ENCODE measurements around the gene PLCL2. TPM values are rescaled to one million over a fixed set of nuclear protein-coding genes. Genes with fewer than 3 reads are reported as not detected.

The PLCL2 gene
- total RNA-seq, 1 experiment from 2014 or later: 0.92 TPM

- POLR2A ChIA-PET (ENCODE audit: low non-redundant PET): no interaction called here
- H3K27me3 ChIP-seq (replicated peaks; ENCODE audit: insufficient read depth, low read depth, low read length, poor library complexity): peaks cover 5% of the 10 kb centered on the region
- no peak overlapping the region for H3K27ac ChIP-seq (ENCODE audit: low read depth, low read length, poor library complexity, severe bottlenecking)
- H3K4me1 ChIP-seq (ENCODE audit: insufficient read depth, low read length, poor library complexity, severe bottlenecking): no peaks in the 10 kb centered on the region
- no peak for DNase-seq (ENCODE audit: low spot score)
- no peak overlapping the region for H3K4me3 ChIP-seq (ENCODE audit: low read depth, low read length, poor library complexity, severe bottlenecking)
- no TSS peak for BruUV-seq (replicated peaks)
- H3K36me3 ChIP-seq (ENCODE audit: insufficient read depth, low read length, poor library complexity, severe bottlenecking): no peaks in the 10 kb centered on the region
- no peak for TF ChIP-seq CTCF (conservative IDR thresholded peaks at IDR 0.05; ENCODE audit: low read depth, low read length)
- no peak for TF ChIP-seq EZH2 (IDR thresholded peaks at IDR 0.05; ENCODE audit: borderline replicate concordance, low read depth, low read length, poor library complexity, severe bottlenecking)
- intact Hi-C loops (cut with micrococcal nuclease; ENCODE audit: unreplicated experiment): no loop called here
- CTCF ChIA-PET: no interaction called here
- H3K9me3 ChIP-seq (ENCODE audit: low read depth, low read length, poor library complexity, severe bottlenecking): no peaks in the 10 kb centered on the region
Observed at GRCh38 chr3:16869261-16870005, 15.3 kb upstream of the PLCL2 start.

DNA sequence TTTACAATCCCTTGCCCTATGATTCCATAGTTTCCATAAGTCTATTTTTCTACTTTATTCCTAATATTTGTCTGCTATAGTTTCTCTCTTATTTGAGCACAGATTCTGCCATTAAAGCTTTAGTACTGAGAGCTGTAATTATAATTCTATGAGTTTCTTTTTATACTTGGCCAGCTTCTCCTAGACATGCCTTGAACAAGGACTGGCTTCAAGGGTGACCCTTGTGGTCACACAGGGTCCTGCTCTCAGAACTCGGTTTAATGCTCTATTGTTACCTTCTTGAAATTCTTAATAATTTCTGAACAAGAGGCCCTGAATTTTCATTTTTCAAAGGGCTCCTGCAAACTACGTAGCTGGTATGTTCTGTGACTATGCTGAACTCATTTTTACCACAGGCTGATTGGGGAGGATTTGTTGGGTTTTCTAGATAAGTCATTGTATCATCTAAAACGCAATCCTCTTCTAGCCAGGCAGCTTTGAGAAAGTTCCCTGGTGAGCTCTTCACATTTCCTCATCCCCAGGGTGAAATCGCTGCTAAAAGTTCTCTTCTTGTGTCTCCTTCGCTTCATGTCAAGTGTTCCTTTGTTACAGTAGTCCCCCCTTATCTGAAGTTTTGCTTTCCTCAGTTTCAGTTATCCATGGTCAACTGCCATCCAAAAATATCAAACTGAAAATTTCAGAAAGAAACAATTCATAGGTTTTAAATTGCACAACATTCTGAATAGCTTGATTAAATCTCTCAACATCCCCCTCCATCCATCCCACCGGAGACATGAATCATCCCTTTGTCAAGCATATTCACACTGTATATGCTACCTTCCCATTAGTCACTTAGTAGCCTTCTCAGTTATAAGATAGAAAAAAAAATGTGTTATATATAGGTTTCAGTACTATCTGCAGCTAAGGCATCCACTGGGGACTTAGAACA, 12.6 kb upstream of the PLCL2 start:
- Histone ChIP-seq H3K36me3 (ENCODE audit: insufficient read depth, low read length, poor library complexity, severe bottlenecking) (no peaks in the 10 kb centered on the region), H3K4me3 (ENCODE audit: low read depth, low read length, poor library complexity, severe bottlenecking) (no peak overlapping the region), H3K27ac (ENCODE audit: low read depth, low read length, poor library complexity, severe bottlenecking) (no peak overlapping the region), H3K4me1 (ENCODE audit: insufficient read depth, low read length, poor library complexity, severe bottlenecking) (no peaks in the 10 kb centered on the region), H3K27me3 (replicated peaks; ENCODE audit: insufficient read depth, low read depth, low read length, poor library complexity) (peaks cover 5% of the 10 kb centered on the region), H3K9me3 (ENCODE audit: low read depth, low read length, poor library complexity, severe bottlenecking) (no peaks in the 10 kb centered on the region)
- intact Hi-C loops (cut with micrococcal nuclease; ENCODE audit: unreplicated experiment): no loop called here
- ChIA-PET POLR2A (ENCODE audit: low non-redundant PET) (no interaction called here), CTCF (no interaction called here)
- DNase-seq (ENCODE audit: low spot score): no peak
- TF ChIP-seq EZH2 (IDR thresholded peaks at IDR 0.05; ENCODE audit: borderline replicate concordance, low read depth, low read length, poor library complexity, severe bottlenecking) (no peak), CTCF (conservative IDR thresholded peaks at IDR 0.05; ENCODE audit: low read depth, low read length) (no peak)
- no TSS peak for BruUV-seq (replicated peaks)

DNA sequence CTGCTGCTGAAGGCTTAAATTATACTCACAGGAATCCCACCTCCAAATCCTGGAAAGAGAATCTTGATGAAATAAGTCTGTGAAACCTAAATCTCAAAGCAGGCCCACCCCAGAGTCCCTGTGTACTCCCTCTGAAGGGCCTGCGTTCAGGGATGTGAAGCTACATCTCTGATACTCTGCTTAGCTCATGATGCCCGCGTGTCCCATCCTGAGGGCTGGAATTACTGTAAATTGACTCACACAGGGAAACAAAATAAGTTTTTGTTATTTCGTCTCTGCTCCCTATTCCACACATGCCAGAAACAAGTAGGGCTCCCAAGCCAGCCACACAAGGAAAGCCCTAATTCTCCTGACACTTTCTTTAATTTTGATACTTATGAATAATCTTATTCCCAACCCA, 10.9 kb upstream of the PLCL2 start:
- POLR2A ChIA-PET (ENCODE audit: low non-redundant PET): no interaction called here
- Histone ChIP-seq H3K27ac (ENCODE audit: low read depth, low read length, poor library complexity, severe bottlenecking) (no peak overlapping the region), H3K36me3 (ENCODE audit: insufficient read depth, low read length, poor library complexity, severe bottlenecking) (no peaks in the 10 kb centered on the region), H3K4me1 (ENCODE audit: insufficient read depth, low read length, poor library complexity, severe bottlenecking) (no peaks in the 10 kb centered on the region), H3K4me3 (ENCODE audit: low read depth, low read length, poor library complexity, severe bottlenecking) (no peak overlapping the region), H3K9me3 (ENCODE audit: low read depth, low read length, poor library complexity, severe bottlenecking) (no peaks in the 10 kb centered on the region), H3K27me3 (replicated peaks; ENCODE audit: insufficient read depth, low read depth, low read length, poor library complexity) (peaks cover 5% of the 10 kb centered on the region)
- no peak for TF ChIP-seq CTCF (conservative IDR thresholded peaks at IDR 0.05; ENCODE audit: low read depth, low read length)
- no peak for TF ChIP-seq EZH2 (IDR thresholded peaks at IDR 0.05; ENCODE audit: borderline replicate concordance, low read depth, low read length, poor library complexity, severe bottlenecking)
- no TSS peak for BruUV-seq (replicated peaks)
- intact Hi-C loops (cut with micrococcal nuclease; ENCODE audit: unreplicated experiment): no loop called here
- DNase-seq (ENCODE audit: low spot score): no peak
- CTCF ChIA-PET: no interaction called here
